K562 (cell line): ENCODE results near the gene LRRC37A3. TPM values are rescaled to one million over a fixed set of nuclear protein-coding genes. Genes with fewer than 3 reads are reported as not detected.
"Not testable (repeated sequence)": the region's sequence is repeated elsewhere in the genome, so short reads cannot be mapped to it uniquely, and the experiment has no call there.

ENCODE experiments used
- ATAC-seq: fragments of 200-7000 bp; cut with Tn5 transposase; 3 replicates; pipeline ENCODE4 v1.9.1; 2020; ENCODE audit warnings: moderate library complexity
- BruUV-seq: library from RNA; stranded (reverse); fragments of 400-500 nt; replicated peaks from 2 replicates; lab custom pipeline; 2021; lab: Mats Ljungman, UMichigan
- CTCF ChIA-PET: fragments of 300-600 bp; formaldehyde crosslinking; extraction: SDS; loops from one replicate; lab custom pipeline; 2021; ENCODE audit warnings: low intra/inter-chr PET ratio; lab: Yijun Ruan, JAX
- POLR2A ChIA-PET: fragments of 300-600, 350-650 bp; sonication (Branson Sonifier 250); formaldehyde crosslinking; extraction: SDS; loops from one replicate; lab custom pipeline; 2021; ENCODE audit warnings: antibody characterized with exemption, inconsistent platforms; lab: Yijun Ruan, JAX
- DNase-seq, 4 experiments: peaks; one replicate each; pipeline versions ENCODE4 v3.0.0 to v3.0.0-alpha.2; 2011 to 2018; ENCODE audit warnings: low spot score in 3 of 4, mixed read lengths in 3 of 4; ENCODE audit errors: extremely low read depth in 1 of 4
- FAIRE-seq: peaks from 2 replicates; lab custom pipeline; 2011; peaks lifted over from hg19 to GRCh38; lab: Jason Lieb, UNC
- H2AFZ ChIP-seq: 2 replicates; pipeline ENCODE4 v1.6.0; 2011; ENCODE audit warnings: low read depth, low read length, control low read depth, inconsistent platforms
- H3K27ac ChIP-seq: fragments of 200-600 bp; 3 replicates; pipeline ENCODE4 v1.8.0; 2011; ENCODE audit warnings: low read depth, mild to moderate bottlenecking, control low read depth, inconsistent platforms, low read length, moderate library complexity, mixed read lengths; ENCODE audit errors: extremely low read depth
- H3K27me3 ChIP-seq, 2 experiments: fragments of 300-600 bp in 1 of 2; 2 replicates in 1 of 2; 3 replicates in 1 of 2; pipeline versions ENCODE4 v1.6.0 to v1.8.0; 2011; ENCODE audit warnings: inconsistent platforms in 2 of 2, low read length in 2 of 2, mild to moderate bottlenecking in 1 of 2, mixed read lengths in 1 of 2, moderate library complexity in 1 of 2; ENCODE audit not compliant: control insufficient read depth in 2 of 2, insufficient read depth in 2 of 2
- H3K36me3 ChIP-seq: fragments of 300-600 bp; 3 replicates; pipeline ENCODE4 v1.8.0; 2011; ENCODE audit warnings: mild to moderate bottlenecking, low read length, inconsistent platforms; ENCODE audit not compliant: control insufficient read depth, insufficient read depth
- H3K4me1 ChIP-seq, 2 experiments: fragments of 200-600 bp in 1 of 2; replicated peaks in 1 of 2; 2 replicates in 1 of 2; 3 replicates in 1 of 2; pipeline versions ENCODE4 v1.5.1 to v1.8.0; 2011; ENCODE audit warnings: inconsistent platforms in 2 of 2, low read length in 2 of 2, mild to moderate bottlenecking in 1 of 2, mixed read lengths in 1 of 2, moderate library complexity in 1 of 2; ENCODE audit not compliant: control insufficient read depth in 2 of 2, insufficient read depth in 2 of 2
- H3K4me2 ChIP-seq: 2 replicates; pipeline ENCODE4 v1.6.1; 2011; ENCODE audit warnings: low read length, control low read depth, inconsistent platforms, mixed read lengths; ENCODE audit not compliant: insufficient read depth
- H3K4me3 ChIP-seq: fragments of 200-600 bp; sonication (generic), shearing (Covaris generic); 2 replicates; pipeline ENCODE4 v1.5.1; 2016; ENCODE audit warnings: control low read depth, inconsistent platforms
- H3K79me2 ChIP-seq: fragments of 200-600 bp; 3 replicates; pipeline ENCODE4 v1.8.0; 2011; ENCODE audit warnings: low read length, inconsistent platforms; ENCODE audit not compliant: control insufficient read depth, insufficient read depth
- H3K9ac ChIP-seq, 2 experiments: 2 replicates each; pipeline versions ENCODE4 v1.6.0 to v1.6.1; 2011; ENCODE audit warnings: low read depth in 2 of 2, low read length in 2 of 2, control low read depth in 1 of 2, inconsistent platforms in 1 of 2, mild to moderate bottlenecking in 1 of 2, mixed read lengths in 1 of 2; ENCODE audit not compliant: insufficient read depth in 1 of 2
- H3K9me1 ChIP-seq: one replicate; pipeline ENCODE4 v1.6.0; 2011; ENCODE audit warnings: inconsistent platforms, mild to moderate bottlenecking, low read length, moderate library complexity; ENCODE audit not compliant: control insufficient read depth, insufficient read depth
- H3K9me3 ChIP-seq: replicated peaks from 2 replicates; pipeline ENCODE4 v1.5.1; 2011; ENCODE audit warnings: low read depth, low read length, inconsistent platforms; ENCODE audit not compliant: control insufficient read depth, insufficient read depth
- H4K20me1 ChIP-seq: replicated peaks from 2 replicates; pipeline ENCODE4 v1.6.1; 2011; ENCODE audit warnings: low read length, inconsistent platforms, mixed read lengths; ENCODE audit not compliant: control insufficient read depth, insufficient read depth
- ATF1 ChIP-seq, 2 experiments: fragments of 450-650 bp in 1 of 2; IDR thresholded peaks; 2 replicates each; pipeline ENCODE4 v1.6.1; 2016; ENCODE audit warnings: missing compliant biosample characterization in 1 of 2, missing genetic modification characterization in 1 of 2
- FOXP1 ChIP-seq: sonication (generic); formaldehyde crosslinking; IDR thresholded peaks from 2 replicates; pipeline ENCODE4 v1.8.0; 2022; ENCODE audit warnings: mild to moderate bottlenecking, missing genetic modification reagents
- HNRNPL ChIP-seq: fragments of 200-400 bp; formaldehyde crosslinking; IDR thresholded peaks from 2 replicates; pipeline ENCODE4 v1.6.1; 2017; ENCODE audit warnings: low read depth, mild to moderate bottlenecking, low read length
- KAT7 ChIP-seq: sonication (generic); formaldehyde crosslinking; IDR thresholded peaks from 2 replicates; pipeline ENCODE4 v1.8.0; 2022; ENCODE audit warnings: missing genetic modification reagents, mild to moderate bottlenecking, borderline replicate concordance
- NR3C1 ChIP-seq: sonication (generic); formaldehyde crosslinking; IDR thresholded peaks from 2 replicates; pipeline ENCODE4 v1.8.1; 2022; ENCODE audit warnings: missing genetic modification reagents
- RNF2 ChIP-seq: sonication (generic); IDR thresholded peaks from 2 replicates; pipeline ENCODE4 v1.6.1; 2016
- SUPT5H ChIP-seq: fragments of 450-650 bp; IDR thresholded peaks from 2 replicates; pipeline ENCODE4 v1.6.1; 2016
- ZBTB9 ChIP-seq: fragments of 450-650 bp; formaldehyde crosslinking; IDR thresholded peaks from 2 replicates; pipeline ENCODE4 v1.4.0; 2020; ENCODE audit warnings: mild to moderate bottlenecking, moderate library complexity
- ZFX ChIP-seq: sonication (generic); formaldehyde crosslinking; IDR thresholded peaks from 2 replicates; pipeline ENCODE4 v1.8.0; 2022; ENCODE audit warnings: mild to moderate bottlenecking, missing genetic modification reagents, moderate library complexity
- WGBS: fragments of 100-300 bp; shearing (Covaris generic); methylation state at CpG from one replicate; pipeline ENCODE4 v1.1.6; 2016; ENCODE audit warnings: low coverage, mixed read lengths; ENCODE audit not compliant: insufficient coverage; ENCODE audit errors: missing lambda C conversion rate; 5-methylcytosine and 5-hydroxymethylcytosine counted together
- in situ Hi-C: fragments of 300-500 bp; cut with MboI; formaldehyde crosslinking; loops from 4 replicates; pipeline ENCODE4 v1.15.0; 2018; ENCODE audit warnings: inconsistent platforms, mixed read lengths
- intact Hi-C: fragments of 100-400 bp; cut with micrococcal nuclease; formaldehyde crosslinking; loops from 2 replicates; pipeline ENCODE4 v1.14.2; 2022
- polyA plus RNA-seq, 8 experiments: library from polyadenylated mRNA; depleted of rRNA in 4 of 8; stranded (reverse) in 5 of 8; unstranded in 3 of 8; fragments of >200 nt; fragmentation: Nextera tagmentation in 2 of 8; fragmentation: Illumina TruSeq in 1 of 8; extraction: Ambion mirVana in 2 of 8; extraction: Trizol in 1 of 8; gene quantifications; 2 replicates each; pipeline versions ENCODE4 v1.2.1 to v1.2.3, GENCODE V29; 2011 to 2014; ENCODE audit warnings: inconsistent platforms in 1 of 8, missing spikeins in 1 of 8
- total RNA-seq, 7 experiments: library from RNA; depleted of rRNA in 6 of 7; stranded (reverse); fragments of >200 nt in 6 of 7; fragmentation: Illumina TruSeq in 2 of 7; extraction: Trizol in 2 of 7; gene quantifications; 2 replicates each; pipeline versions ENCODE4 v1.2.1 to v1.2.3, GENCODE V29; 2011 to 2021; ENCODE audit warnings: low replicate concordance in 1 of 7
- TF ChIP-seq, protein P1 (sequence below): fragments of 450-650 bp; IDR thresholded peaks from 2 replicates; pipeline ENCODE4 v1.6.1; 2016; ENCODE audit warnings: mild to moderate bottlenecking, moderate library complexity

LRRC37A3 gene
- total and polyA plus RNA-seq, 9 of the 15 experiments (the other 6 are each of a cell fraction or from before 2014, with no cell fraction given): 0.14 to 5.9 (median 2.2) TPM

- H3K79me2 ChIP-seq; H3K9me3 ChIP-seq; H3K27me3 ChIP-seq; H4K20me1 ChIP-seq; CTCF ChIA-PET; H3K36me3 ChIP-seq; H3K9me1 ChIP-seq; BruUV-seq; FAIRE-seq; TF ChIP-seq ATF1 (CRISPR knock-in tag; IDR thresholded peaks at IDR 0.05): not testable (repeated sequence)
- in situ Hi-C loops (loop anchor here (10.0 to 25.0 kb wide), 3 partner anchors 229 to 654 kb away; no protein-coding TSS in a partner anchor), intact Hi-C loops (loop anchor here (10.0 kb wide), 1 partner anchor 139 kb away; no protein-coding TSS in a partner anchor)
- Histone ChIP-seq H3K9ac (peak overlapping the region; percentile 61 to 85), H3K27ac (peak overlapping the region; percentile 57; the same call in 2 of the 3 replicates), H3K4me1 (peaks cover 6 to 11% of the 10 kb centered on the region in 2 experiments), H2AFZ (peak overlapping the region; percentile 87), H3K4me3 (peak overlapping the region; percentile 23; the same call in 1 of the 2 replicates), H3K4me2 (peak overlapping the region; percentile 52)
- peak; percentile 34 to 64 (median 38) for DNase-seq
- 2% methylated on average over 15 of the region's 35 CpGs for WGBS
- ATAC-seq: peak; percentile 96
- POLR2A ChIA-PET: interaction anchor here (0.6 to 1.4 kb wide), 4 partner anchors 10 to 853 kb away, joined by 3 to 6 read pairs (median 4); no protein-coding TSS in a partner anchor
- TF ChIP-seq ATF1 (tag; IDR thresholded peaks at IDR 0.05): peak; percentile 58
- TF ChIP-seq NR3C1: 0 out of 2 replicates have a peak, but pooled peaks have one; percentile 75
- 0 out of 2 replicates have a peak, but pooled peaks have one; percentile 51 for TF ChIP-seq RNF2
- TF ChIP-seq SUPT5H: peak; percentile 69
- TF ChIP-seq HNRNPL: 0 out of 2 replicates have a peak, but pooled peaks have one; percentile 65
- TF ChIP-seq KAT7: 0 out of 2 replicates have a peak, but pooled peaks have one; percentile 27
- peak; percentile 84 for TF ChIP-seq FOXP1 (CRISPR knock-in tag)
- peak; percentile 93 for TF ChIP-seq ZFX
- TF ChIP-seq, protein P1, sequence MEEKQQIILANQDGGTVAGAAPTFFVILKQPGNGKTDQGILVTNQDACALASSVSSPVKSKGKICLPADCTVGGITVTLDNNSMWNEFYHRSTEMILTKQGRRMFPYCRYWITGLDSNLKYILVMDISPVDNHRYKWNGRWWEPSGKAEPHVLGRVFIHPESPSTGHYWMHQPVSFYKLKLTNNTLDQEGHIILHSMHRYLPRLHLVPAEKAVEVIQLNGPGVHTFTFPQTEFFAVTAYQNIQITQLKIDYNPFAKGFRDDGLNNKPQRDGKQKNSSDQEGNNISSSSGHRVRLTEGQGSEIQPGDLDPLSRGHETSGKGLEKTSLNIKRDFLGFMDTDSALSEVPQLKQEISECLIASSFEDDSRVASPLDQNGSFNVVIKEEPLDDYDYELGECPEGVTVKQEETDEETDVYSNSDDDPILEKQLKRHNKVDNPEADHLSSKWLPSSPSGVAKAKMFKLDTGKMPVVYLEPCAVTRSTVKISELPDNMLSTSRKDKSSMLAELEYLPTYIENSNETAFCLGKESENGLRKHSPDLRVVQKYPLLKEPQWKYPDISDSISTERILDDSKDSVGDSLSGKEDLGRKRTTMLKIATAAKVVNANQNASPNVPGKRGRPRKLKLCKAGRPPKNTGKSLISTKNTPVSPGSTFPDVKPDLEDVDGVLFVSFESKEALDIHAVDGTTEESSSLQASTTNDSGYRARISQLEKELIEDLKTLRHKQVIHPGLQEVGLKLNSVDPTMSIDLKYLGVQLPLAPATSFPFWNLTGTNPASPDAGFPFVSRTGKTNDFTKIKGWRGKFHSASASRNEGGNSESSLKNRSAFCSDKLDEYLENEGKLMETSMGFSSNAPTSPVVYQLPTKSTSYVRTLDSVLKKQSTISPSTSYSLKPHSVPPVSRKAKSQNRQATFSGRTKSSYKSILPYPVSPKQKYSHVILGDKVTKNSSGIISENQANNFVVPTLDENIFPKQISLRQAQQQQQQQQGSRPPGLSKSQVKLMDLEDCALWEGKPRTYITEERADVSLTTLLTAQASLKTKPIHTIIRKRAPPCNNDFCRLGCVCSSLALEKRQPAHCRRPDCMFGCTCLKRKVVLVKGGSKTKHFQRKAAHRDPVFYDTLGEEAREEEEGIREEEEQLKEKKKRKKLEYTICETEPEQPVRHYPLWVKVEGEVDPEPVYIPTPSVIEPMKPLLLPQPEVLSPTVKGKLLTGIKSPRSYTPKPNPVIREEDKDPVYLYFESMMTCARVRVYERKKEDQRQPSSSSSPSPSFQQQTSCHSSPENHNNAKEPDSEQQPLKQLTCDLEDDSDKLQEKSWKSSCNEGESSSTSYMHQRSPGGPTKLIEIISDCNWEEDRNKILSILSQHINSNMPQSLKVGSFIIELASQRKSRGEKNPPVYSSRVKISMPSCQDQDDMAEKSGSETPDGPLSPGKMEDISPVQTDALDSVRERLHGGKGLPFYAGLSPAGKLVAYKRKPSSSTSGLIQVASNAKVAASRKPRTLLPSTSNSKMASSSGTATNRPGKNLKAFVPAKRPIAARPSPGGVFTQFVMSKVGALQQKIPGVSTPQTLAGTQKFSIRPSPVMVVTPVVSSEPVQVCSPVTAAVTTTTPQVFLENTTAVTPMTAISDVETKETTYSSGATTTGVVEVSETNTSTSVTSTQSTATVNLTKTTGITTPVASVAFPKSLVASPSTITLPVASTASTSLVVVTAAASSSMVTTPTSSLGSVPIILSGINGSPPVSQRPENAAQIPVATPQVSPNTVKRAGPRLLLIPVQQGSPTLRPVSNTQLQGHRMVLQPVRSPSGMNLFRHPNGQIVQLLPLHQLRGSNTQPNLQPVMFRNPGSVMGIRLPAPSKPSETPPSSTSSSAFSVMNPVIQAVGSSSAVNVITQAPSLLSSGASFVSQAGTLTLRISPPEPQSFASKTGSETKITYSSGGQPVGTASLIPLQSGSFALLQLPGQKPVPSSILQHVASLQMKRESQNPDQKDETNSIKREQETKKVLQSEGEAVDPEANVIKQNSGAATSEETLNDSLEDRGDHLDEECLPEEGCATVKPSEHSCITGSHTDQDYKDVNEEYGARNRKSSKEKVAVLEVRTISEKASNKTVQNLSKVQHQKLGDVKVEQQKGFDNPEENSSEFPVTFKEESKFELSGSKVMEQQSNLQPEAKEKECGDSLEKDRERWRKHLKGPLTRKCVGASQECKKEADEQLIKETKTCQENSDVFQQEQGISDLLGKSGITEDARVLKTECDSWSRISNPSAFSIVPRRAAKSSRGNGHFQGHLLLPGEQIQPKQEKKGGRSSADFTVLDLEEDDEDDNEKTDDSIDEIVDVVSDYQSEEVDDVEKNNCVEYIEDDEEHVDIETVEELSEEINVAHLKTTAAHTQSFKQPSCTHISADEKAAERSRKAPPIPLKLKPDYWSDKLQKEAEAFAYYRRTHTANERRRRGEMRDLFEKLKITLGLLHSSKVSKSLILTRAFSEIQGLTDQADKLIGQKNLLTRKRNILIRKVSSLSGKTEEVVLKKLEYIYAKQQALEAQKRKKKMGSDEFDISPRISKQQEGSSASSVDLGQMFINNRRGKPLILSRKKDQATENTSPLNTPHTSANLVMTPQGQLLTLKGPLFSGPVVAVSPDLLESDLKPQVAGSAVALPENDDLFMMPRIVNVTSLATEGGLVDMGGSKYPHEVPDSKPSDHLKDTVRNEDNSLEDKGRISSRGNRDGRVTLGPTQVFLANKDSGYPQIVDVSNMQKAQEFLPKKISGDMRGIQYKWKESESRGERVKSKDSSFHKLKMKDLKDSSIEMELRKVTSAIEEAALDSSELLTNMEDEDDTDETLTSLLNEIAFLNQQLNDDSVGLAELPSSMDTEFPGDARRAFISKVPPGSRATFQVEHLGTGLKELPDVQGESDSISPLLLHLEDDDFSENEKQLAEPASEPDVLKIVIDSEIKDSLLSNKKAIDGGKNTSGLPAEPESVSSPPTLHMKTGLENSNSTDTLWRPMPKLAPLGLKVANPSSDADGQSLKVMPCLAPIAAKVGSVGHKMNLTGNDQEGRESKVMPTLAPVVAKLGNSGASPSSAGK: peak; percentile 99
- peak; percentile 88 for TF ChIP-seq ZBTB9 (CRISPR knock-in tag)
Measured at GRCh38 chr17:64965873-64966287, 46.6 kb upstream of the LRRC37A3 start.
